ENCODE measurements around the gene ASB2. TPM values are rescaled to one million over a fixed set of nuclear protein-coding genes. Genes with fewer than 3 reads are reported as not detected.

Gene ASB2
- total and polyA plus RNA-seq, 2 of the 8 experiments (the other 6 are each of a cell fraction or from before 2014, with no cell fraction given): 1.0 to 2.1 TPM

GRCh38 chr14:93911975-93912615 is 64.3 kb downstream of the ASB2 start (continued):
- TF ChIP-seq CHD7 (IDR thresholded peaks at IDR 0.05; ENCODE audit: insufficient replicate concordance, low read length) (no peak), EP300 (IDR thresholded peaks at IDR 0.05; ENCODE audit: borderline replicate concordance in 1 of 2, low read depth in 2 of 2, low read length in 2 of 2) (no peak)
